Suprapubic skin (tissue), 3 donors: ENCODE measurements around the gene SHROOM3.

ENCODE experiments used
- EP300 ChIP-seq: sonication (generic); formaldehyde crosslinking; IDR thresholded peaks from one replicate; pipeline ENCODE4 v1.6.1; 2017; ENCODE audit warnings: antibody characterized with exemption
- TF ChIP-seq, protein P1 (sequence below), 2 donors: fragments of 200-600 bp in 1 of 2; fragments of 450-650 bp in 1 of 2; sonication (generic) in 1 of 2; IDR thresholded peaks; one replicate each; pipeline ENCODE4 v1.5.1; 2016 to 2019; ENCODE audit warnings: antibody characterized with exemption in 2 of 2, mild to moderate bottlenecking in 1 of 2, moderate library complexity in 1 of 2

DNA sequence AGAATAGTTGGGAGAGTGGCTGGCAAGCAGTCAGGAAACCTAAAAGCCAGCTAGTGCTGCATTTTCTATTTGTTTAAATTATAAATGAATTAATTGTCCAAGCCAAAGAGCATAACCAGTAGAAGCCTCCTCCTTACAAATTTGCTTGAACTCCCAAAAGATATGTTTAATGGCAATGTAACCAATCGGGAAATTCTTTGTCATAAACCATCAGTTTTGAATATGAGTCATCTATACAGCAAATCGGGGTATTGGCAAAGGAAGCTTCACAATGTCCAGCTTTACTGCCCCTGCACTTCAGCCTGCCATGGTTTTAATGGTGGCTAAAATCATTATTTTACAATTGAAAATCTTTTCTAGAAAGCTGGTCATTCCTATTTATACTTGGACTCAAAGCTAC is 216.6 kb downstream of the SHROOM3 start:
- TF ChIP-seq, protein P1, sequence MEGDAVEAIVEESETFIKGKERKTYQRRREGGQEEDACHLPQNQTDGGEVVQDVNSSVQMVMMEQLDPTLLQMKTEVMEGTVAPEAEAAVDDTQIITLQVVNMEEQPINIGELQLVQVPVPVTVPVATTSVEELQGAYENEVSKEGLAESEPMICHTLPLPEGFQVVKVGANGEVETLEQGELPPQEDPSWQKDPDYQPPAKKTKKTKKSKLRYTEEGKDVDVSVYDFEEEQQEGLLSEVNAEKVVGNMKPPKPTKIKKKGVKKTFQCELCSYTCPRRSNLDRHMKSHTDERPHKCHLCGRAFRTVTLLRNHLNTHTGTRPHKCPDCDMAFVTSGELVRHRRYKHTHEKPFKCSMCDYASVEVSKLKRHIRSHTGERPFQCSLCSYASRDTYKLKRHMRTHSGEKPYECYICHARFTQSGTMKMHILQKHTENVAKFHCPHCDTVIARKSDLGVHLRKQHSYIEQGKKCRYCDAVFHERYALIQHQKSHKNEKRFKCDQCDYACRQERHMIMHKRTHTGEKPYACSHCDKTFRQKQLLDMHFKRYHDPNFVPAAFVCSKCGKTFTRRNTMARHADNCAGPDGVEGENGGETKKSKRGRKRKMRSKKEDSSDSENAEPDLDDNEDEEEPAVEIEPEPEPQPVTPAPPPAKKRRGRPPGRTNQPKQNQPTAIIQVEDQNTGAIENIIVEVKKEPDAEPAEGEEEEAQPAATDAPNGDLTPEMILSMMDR (IDR thresholded peaks at IDR 0.05) = no peak
- TF ChIP-seq EP300 = no peak
